GM21723 (cell line): Measurements from ENCODE around the gene MYB.

Experiments used
- ATAC-seq: cut with Tn5 transposase; IDR thresholded peaks from one replicate; pipeline ENCODE4 v1.9.1; 2021; ENCODE audit warnings: mild to moderate bottlenecking, moderate library complexity; ENCODE audit not compliant: unreplicated experiment

MYB gene

GRCh38 chr6:135215563-135215962 lies 34.5 kb downstream of the MYB start:
- ATAC-seq = no peak

- no peak for ATAC-seq
Observed at GRCh38 chr6:135217663-135218062, 36.6 kb downstream of the MYB start.

- no peak for ATAC-seq
Observed at GRCh38 chr6:135219346-135219745, 38.2 kb downstream of the MYB start.

DNA sequence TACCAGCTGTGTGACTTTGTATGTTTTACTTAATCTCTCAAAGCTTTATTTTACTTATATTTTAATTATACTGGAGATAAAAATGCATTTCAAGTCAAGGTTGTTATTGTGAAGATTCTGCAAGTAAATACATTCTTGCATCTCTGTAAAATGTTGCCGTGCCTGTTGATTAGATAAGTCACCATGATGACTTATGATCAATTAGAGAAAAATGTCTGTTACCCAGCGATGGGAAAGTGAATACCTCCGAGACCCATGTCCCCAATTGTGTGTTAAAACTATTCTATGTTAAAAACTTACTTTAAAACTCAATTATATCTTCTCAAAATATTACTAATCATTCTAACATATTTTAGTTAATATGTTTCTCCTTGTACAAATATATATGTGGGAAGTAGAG lies 39.9 kb downstream of the MYB start:
- no peak for ATAC-seq

DNA sequence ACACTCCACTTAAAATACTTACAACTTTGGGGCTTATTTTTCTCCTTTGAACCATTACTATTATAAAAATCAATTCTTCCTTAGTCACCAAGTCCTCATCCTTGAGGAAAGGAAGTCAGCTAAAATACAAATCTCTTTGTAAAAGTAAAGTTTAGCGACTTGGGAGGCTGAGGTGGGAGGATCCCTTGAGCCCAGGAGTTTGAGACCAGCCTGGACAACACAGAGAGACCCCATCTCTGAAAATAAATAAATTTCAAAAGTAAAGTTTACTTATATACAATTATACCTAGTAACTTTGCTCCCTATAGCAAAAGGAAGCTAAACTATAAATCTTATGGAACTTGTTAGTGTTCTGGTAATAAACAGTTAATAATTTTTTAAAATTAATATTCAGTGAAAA lies 40.4 kb downstream of the MYB start:
- ATAC-seq = no peak

- ATAC-seq = no peak
Observed at GRCh38 chr6:135222623-135223022, 41.5 kb downstream of the MYB start.

DNA sequence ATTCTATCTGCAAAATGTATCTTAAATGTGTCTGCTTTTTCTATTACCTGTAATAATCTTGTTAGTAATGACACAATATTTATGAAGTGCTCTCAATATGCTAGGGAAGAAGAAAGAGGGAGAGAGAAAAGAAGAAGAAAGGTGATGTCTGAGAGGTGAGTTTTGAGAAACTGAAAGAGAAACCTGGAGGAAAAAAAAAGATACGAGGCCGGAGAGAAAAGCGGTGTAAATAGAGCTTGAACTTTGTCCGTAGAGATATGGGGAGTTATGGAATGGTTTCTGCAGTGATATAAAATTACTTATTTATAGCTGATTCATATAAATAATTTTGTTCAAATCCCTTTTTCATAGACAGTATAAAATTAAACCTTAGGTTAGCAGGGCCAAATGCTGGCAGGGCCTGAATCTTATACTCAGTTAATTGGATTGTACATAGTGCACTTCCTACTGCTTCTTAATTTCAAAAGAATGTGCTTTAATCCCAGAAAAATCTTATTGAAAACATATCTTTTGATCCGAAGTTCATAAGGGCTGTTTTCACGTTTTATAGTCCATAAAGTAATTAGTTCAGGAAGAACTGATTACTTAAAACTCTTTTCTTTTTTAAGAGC lies 43.0 kb downstream of the MYB start:
- ATAC-seq = no peak

DNA sequence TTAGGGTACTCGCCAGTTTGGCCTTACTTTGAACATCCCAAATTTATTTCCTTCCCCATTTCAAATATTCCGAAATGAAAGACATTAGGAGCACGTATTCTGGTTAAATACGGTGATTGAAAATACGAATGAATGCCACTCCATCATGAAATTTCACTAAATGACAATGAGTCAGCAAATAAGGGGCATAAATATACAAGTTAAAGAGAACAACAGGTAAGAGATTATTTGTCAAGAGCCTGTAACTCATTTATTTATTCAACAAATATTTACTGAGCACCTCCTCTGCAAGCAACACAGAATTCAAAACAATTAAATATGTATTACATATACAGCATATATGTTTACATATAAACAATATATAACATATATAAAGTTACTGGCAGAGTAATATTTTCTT lies 44.8 kb downstream of the MYB start:
- no peak for ATAC-seq

DNA sequence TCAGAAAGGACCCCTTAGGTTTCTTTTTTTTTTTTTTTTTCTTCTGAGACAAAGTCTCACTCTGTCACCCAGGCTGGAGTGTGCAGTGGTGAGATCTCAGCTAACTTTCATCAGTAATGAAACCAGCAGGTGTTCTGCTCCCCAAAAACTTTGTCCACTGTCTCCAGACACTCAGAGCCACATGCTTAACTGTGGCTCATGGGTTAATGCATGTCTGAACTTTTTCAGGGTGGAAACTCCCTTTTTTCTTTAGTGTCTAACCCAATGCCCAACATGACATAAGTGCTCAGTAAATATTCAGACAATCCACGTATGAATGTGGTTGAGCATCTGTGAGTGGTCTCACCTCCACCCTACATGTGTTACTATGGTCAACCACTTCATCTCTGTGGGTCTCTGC lies 45.4 kb downstream of the MYB start:
- peak; percentile 89 for ATAC-seq

GRCh38 chr6:135227349-135227748 lies 46.2 kb downstream of the MYB start:
- ATAC-seq = no peak

- ATAC-seq = no peak
Observed at GRCh38 chr6:135227758-135228157, 46.6 kb downstream of the MYB start.

- no peak for ATAC-seq
Observed at GRCh38 chr6:135228486-135228885, 47.4 kb downstream of the MYB start.

GRCh38 chr6:135229996-135230395 lies 48.9 kb downstream of the MYB start:
- no peak for ATAC-seq

GRCh38 chr6:135230711-135231468 lies 49.8 kb downstream of the MYB start:
- no peak for ATAC-seq

GRCh38 chr6:135231469-135231844 lies 50.3 kb downstream of the MYB start:
- ATAC-seq = no peak

GRCh38 chr6:135233686-135234491 lies 52.8 kb downstream of the MYB start:
- ATAC-seq = peak; percentile 82

DNA sequence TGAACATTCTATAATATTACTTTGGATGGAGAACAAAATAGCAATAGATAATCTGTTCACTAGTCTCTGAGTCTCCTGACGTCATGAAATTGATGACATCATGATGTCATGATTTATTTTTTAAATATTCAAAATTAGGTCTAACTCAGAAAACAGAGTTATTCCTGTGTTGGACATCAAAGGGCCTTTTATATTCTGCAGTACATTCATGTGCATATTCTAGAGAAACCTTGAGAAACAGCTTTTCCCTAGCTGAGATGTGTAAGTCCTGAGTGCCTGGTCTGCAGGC lies 53.3 kb downstream of the MYB start:
- ATAC-seq = no peak

DNA sequence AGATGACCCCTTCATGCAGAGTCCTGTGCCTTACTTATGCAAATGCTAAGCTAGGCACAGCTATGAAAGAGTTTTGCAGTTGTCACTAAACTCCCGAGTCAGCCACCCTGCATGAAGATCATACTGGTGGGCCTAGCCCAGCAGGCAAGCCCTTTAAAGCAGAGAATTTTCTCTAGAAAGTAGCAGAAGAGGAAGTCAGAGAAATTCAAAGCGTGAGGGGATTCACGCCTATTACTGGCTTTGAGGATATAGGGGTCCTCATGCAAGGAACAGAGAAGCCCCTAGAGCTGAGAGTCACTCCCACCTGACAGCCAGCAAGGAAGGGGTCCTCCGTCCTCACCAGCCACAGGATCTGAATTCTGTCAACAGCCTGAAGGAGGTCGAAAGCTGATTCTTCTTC lies 54.6 kb downstream of the MYB start:
- no peak for ATAC-seq

DNA sequence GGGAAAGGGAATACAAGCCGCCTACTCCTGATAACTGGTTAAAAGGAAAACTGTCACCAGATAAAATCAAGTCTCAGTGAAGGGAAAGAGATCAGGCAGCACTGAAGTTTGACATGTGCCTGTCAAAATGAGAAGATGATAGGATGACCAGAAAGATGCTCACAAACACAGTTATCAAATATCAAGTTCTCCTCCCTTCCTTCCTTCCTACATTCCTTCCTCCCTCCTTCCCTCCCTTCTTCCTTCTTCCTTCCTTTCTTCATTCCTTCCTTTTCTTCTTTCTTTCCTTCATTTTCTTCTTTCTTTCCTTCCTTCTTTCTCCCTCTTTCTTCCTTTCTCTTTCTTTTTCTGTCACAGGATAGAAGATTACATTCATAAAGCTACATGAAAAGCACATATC lies 55.2 kb downstream of the MYB start:
- no peak for ATAC-seq

GRCh38 chr6:135236732-135237131 lies 55.6 kb downstream of the MYB start:
- ATAC-seq = no peak

DNA sequence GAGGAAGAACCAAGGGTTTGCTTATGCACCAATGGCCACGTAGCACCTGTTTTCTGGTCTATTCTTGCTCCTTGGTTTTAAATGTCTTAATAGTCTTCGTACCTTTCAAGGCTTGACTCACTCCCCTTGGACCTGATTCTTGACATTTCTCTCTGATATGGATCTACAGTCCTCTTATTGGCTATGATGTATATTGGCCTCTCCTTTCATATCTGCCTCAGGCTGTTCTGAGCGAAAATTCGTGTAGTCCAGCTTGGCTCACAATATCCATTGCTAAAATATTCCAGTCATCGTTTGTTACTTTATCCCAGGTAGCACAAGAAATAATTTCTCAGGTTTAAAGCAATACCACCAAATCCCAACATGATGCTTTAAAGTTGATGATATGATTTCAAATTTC lies 59.6 kb downstream of the MYB start:
- no peak for ATAC-seq
